Activated T-helper 1 cell treated with anti-CD3 and anti-CD28 coated beads, Interleukin-12 subunit alpha, Interleukin-12 subunit beta, Interleukin-2, Interleukin-4 antibody, amounts not matched to agents 30 ng/mL and 10 ng/mL and 1 ng/mL, durations not matched to agents 14 hours and 24 hours and 36 hours (primary cell): ENCODE data around the gene TSPAN32. TPM values are rescaled to one million over a fixed set of nuclear protein-coding genes. Genes with fewer than 3 reads are reported as not detected.
"Not testable (repeated sequence)": the region's sequence is repeated elsewhere in the genome, so short reads cannot be mapped to it uniquely, and the experiment has no call there.

Experiments
- DNase-seq: peaks from one replicate; pipeline ENCODE4 v3.0.0; 2021; ENCODE audit warnings: low spot score
- H3K27ac Mint-ChIP-seq: one replicate; pipeline ENCODE4 v1.8.0; 2021; ENCODE audit warnings: mild to moderate bottlenecking, mixed read lengths
- H3K27me3 Mint-ChIP-seq: one replicate; pipeline ENCODE4 v1.8.0; 2022; ENCODE audit warnings: mild to moderate bottlenecking, moderate library complexity, mixed read lengths; ENCODE audit not compliant: insufficient read depth
- H3K36me3 Mint-ChIP-seq: one replicate; pipeline ENCODE4 v1.8.0; 2021; ENCODE audit warnings: low read depth, mixed read lengths
- H3K4me1 Mint-ChIP-seq: one replicate; pipeline ENCODE4 v1.8.0; 2021; ENCODE audit warnings: low read depth, mixed read lengths
- H3K4me3 Mint-ChIP-seq: one replicate; pipeline ENCODE4 v1.8.0; 2021; ENCODE audit warnings: mild to moderate bottlenecking, moderate library complexity, mixed read lengths
- H3K9me3 Mint-ChIP-seq: one replicate; pipeline ENCODE4 v1.8.0; 2021; ENCODE audit warnings: mixed read lengths
- intact Hi-C: fragments of 100-400 bp; cut with micrococcal nuclease; formaldehyde crosslinking; loops from one replicate; pipeline ENCODE4 v1.15.1; 2024
- total RNA-seq: library from RNA; stranded (reverse); gene quantifications from 2 replicates; pipeline ENCODE4 v1.2.3, GENCODE V29; 2022

Gene TSPAN32
- total RNA-seq, 1 donor from 2014 or later: 2.1 TPM

- H3K4me3 Mint-ChIP-seq: no peak overlapping the region
- peaks cover 12% of the 10 kb centered on the region for H3K27me3 Mint-ChIP-seq
- no peak for DNase-seq
- intact Hi-C loops: no loop called here
- H3K27ac Mint-ChIP-seq: no peak overlapping the region
- no peaks in the 10 kb centered on the region for H3K36me3 Mint-ChIP-seq
- peaks cover 14% of the 10 kb centered on the region for H3K9me3 Mint-ChIP-seq
- H3K4me1 Mint-ChIP-seq: no peaks in the 10 kb centered on the region
Measured at GRCh38 chr11:2280208-2280607, 21.6 kb upstream of the TSPAN32 start.

DNA sequence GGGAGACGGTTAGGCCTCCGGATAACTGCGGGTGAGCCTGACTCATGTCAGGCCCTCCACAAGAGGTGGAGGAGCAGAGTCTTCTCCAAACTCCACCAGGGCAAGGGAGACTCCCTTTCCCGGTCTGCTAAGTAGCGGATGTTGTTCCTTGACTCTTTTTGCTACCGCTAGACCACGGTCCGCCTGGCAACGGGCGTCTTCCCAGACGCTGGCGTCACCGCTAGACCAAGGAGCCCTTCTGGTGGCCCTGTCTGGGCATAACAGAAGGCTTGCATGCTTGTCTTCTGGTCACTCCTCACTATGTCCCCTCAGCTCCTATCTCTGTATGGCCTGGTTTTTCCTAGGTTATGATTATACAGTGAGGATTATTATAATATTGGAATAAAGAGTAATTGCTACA is 15.5 kb upstream of the TSPAN32 start:
- H3K4me1 Mint-ChIP-seq, H3K4me3 Mint-ChIP-seq, H3K27ac Mint-ChIP-seq, H3K9me3 Mint-ChIP-seq, H3K36me3 Mint-ChIP-seq, DNase-seq, intact Hi-C loops: not testable (repeated sequence)
- H3K27me3 Mint-ChIP-seq: peaks cover 12% of the 10 kb centered on the region

- Mint-ChIP-seq H3K4me1 (peaks cover 10% of the 10 kb centered on the region), H3K27ac (no peak overlapping the region), H3K4me3 (no peak overlapping the region), H3K9me3 (no peaks in the 10 kb centered on the region), H3K27me3 (peaks cover 11% of the 10 kb centered on the region), H3K36me3 (no peaks in the 10 kb centered on the region)
- intact Hi-C loops: no loop called here
- no peak for DNase-seq
Measured at GRCh38 chr11:2287091-2287490, 14.7 kb upstream of the TSPAN32 start.

- Mint-ChIP-seq H3K9me3 (no peaks in the 10 kb centered on the region), H3K4me1 (peaks cover 10% of the 10 kb centered on the region), H3K27ac (no peak overlapping the region), H3K4me3 (no peak overlapping the region), H3K36me3 (no peaks in the 10 kb centered on the region), H3K27me3 (peaks cover 11% of the 10 kb centered on the region)
- intact Hi-C loops: no loop called here
- no peak for DNase-seq
Measured at GRCh38 chr11:2289350-2289749, 12.5 kb upstream of the TSPAN32 start.

- intact Hi-C loops: no loop called here
- peaks cover 10% of the 10 kb centered on the region for H3K4me1 Mint-ChIP-seq
- H3K27ac Mint-ChIP-seq: no peak overlapping the region
- DNase-seq: no peak
- H3K4me3 Mint-ChIP-seq: no peak overlapping the region
- H3K36me3 Mint-ChIP-seq: no peaks in the 10 kb centered on the region
- H3K27me3 Mint-ChIP-seq: peaks cover 11% of the 10 kb centered on the region
- H3K9me3 Mint-ChIP-seq: no peaks in the 10 kb centered on the region
Measured at GRCh38 chr11:2289859-2290258, 12.0 kb upstream of the TSPAN32 start.

- Mint-ChIP-seq H3K9me3 (no peaks in the 10 kb centered on the region), H3K36me3 (no peaks in the 10 kb centered on the region), H3K27ac (no peak overlapping the region), H3K4me3 (no peak overlapping the region), H3K4me1 (peaks cover 10% of the 10 kb centered on the region), H3K27me3 (peaks cover 11% of the 10 kb centered on the region)
- no peak for DNase-seq
- intact Hi-C loops: no loop called here
Measured at GRCh38 chr11:2290351-2290841, 11.4 kb upstream of the TSPAN32 start.

DNA sequence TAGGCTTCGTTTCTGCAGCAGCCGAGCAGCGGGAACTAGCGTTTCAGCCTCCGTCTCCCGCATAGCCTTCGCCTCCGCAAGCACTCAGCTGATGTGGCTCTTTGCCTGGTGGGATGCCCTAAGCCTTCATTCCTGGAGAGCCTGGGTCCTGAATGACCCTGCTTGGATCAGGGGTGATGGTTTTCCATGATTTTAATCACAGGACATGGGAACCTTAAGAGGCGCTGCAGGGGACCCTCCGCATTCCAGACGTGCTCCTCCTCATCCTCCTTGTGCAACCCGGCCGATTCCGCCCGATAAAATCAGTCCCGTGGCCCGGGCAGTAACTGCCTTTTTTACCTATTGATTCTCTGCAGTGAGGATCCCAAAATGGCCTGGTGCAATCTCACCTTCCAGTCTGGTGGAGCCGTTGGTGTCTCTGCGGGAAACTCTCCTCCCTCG is 8.3 kb upstream of the TSPAN32 start:
- Mint-ChIP-seq H3K4me1 (no peaks in the 10 kb centered on the region), H3K9me3 (no peaks in the 10 kb centered on the region), H3K27me3 (peaks cover 6% of the 10 kb centered on the region), H3K27ac (no peak overlapping the region), H3K36me3 (no peaks in the 10 kb centered on the region), H3K4me3 (no peak overlapping the region)
- intact Hi-C loops: no loop called here
- DNase-seq: no peak

DNA sequence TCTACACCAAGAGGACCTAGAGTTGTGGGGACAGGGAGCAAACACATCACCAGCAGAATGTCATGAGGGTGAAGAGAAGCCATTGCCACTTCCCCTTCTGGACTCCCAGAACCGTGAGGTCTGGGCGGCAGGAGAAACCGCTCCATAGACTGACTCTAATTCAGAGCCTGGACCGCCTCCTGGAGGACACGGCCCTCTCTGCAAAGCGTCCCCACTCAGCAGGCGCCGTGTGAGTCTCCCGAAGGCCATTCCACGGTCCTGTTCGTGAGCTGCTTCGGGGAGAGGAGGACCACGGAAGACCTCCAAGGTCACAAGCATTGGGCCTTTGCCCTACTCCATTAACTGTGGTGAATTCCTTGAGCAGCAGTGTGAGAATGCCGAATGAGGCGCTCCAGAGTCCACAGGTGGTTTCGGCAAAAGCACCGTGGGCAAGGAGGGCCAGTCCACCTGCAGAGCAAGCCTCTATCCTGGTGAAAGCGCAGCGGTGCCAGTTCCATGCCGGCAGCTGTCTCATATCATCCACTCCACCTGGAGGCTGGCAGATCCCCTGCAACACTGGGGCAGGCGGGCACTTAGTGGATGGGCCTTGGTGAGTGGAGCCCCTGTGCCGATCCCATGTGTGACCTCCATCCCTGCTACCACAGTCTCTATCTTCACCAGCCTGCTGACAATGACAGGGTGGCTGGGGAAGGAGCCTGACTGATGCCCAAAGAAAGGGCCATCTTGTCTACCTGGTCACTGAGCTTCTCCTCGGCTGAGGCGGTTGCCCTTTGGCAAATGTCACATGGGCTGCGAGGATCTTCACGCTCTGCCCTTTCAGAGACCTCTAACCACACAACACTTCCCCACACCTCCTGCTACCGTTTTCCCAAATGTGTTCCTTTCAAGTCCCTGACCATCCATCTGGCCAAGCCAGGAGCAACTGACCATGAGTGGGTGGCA is 7.6 kb upstream of the TSPAN32 start:
- no peaks in the 10 kb centered on the region for H3K9me3 Mint-ChIP-seq
- intact Hi-C loops: no loop called here
- no peaks in the 10 kb centered on the region for H3K36me3 Mint-ChIP-seq
- DNase-seq: no peak
- H3K27ac Mint-ChIP-seq: no peak overlapping the region
- H3K4me3 Mint-ChIP-seq: no peak overlapping the region
- peaks cover 4% of the 10 kb centered on the region for H3K27me3 Mint-ChIP-seq
- peaks cover under 1% of the 10 kb centered on the region for H3K4me1 Mint-ChIP-seq

- peaks cover 3% of the 10 kb centered on the region for H3K27me3 Mint-ChIP-seq
- no peak overlapping the region for H3K4me3 Mint-ChIP-seq
- intact Hi-C loops: no loop called here
Measured at GRCh38 chr11:2294926-2295290, 6.9 kb upstream of the TSPAN32 start.

GRCh38 chr11:2295971-2296912 is 5.6 kb upstream of the TSPAN32 start:
- Mint-ChIP-seq H3K27me3 (peaks cover 3% of the 10 kb centered on the region), H3K4me1 (peaks cover 13% of the 10 kb centered on the region), H3K36me3 (no peaks in the 10 kb centered on the region), H3K9me3 (no peaks in the 10 kb centered on the region), H3K4me3 (no peak overlapping the region), H3K27ac (no peak overlapping the region)
- no peak for DNase-seq
- intact Hi-C loops: no loop called here

More at GRCh38 chr11:2294926-2295290, 6.9 kb upstream of the TSPAN32 start:
- Mint-ChIP-seq H3K27ac (no peak overlapping the region), H3K36me3 (no peaks in the 10 kb centered on the region), H3K9me3 (no peaks in the 10 kb centered on the region), H3K4me1 (peaks cover 6% of the 10 kb centered on the region)
- no peak for DNase-seq

- no peaks in the 10 kb centered on the region for H3K36me3 Mint-ChIP-seq
- H3K4me1 Mint-ChIP-seq: peaks cover 18% of the 10 kb centered on the region
- peaks cover 3% of the 10 kb centered on the region for H3K27me3 Mint-ChIP-seq
- no peak overlapping the region for H3K27ac Mint-ChIP-seq
- H3K9me3 Mint-ChIP-seq: no peaks in the 10 kb centered on the region
- H3K4me3 Mint-ChIP-seq: no peak overlapping the region
- intact Hi-C loops: no loop called here
- no peak for DNase-seq
Measured at GRCh38 chr11:2296913-2297622, 4.7 kb upstream of the TSPAN32 start.

GRCh38 chr11:2297623-2298030 is 4.2 kb upstream of the TSPAN32 start:
- H3K9me3 Mint-ChIP-seq: no peaks in the 10 kb centered on the region
- peaks cover 20% of the 10 kb centered on the region for H3K4me1 Mint-ChIP-seq
- H3K36me3 Mint-ChIP-seq: no peaks in the 10 kb centered on the region
- intact Hi-C loops: no loop called here
- H3K27ac Mint-ChIP-seq: no peak overlapping the region
- peaks cover 2% of the 10 kb centered on the region for H3K27me3 Mint-ChIP-seq
- H3K4me3 Mint-ChIP-seq: no peak overlapping the region
- no peak for DNase-seq
